Sigmoid colon (tissue), 7 donors: Measurements from ENCODE around the gene PSD. TPM values are rescaled to one million over a fixed set of nuclear protein-coding genes. Genes with fewer than 3 reads are reported as not detected.
A peak's percentile ranks its signal among the peaks of the same experiment; 100 is the strongest.

Experiments used
- DNase-seq: peaks from one replicate; pipeline ENCODE4 v3.0.0-alpha.2; 2019
- H3K27ac ChIP-seq, 4 donors: fragments of 200-600 bp; sonication (generic); one replicate each; pipeline ENCODE4 v1.5.1; 2016 to 2019; ENCODE audit warnings: mild to moderate bottlenecking in 1 of 4
- H3K27me3 ChIP-seq, 3 donors: fragments of 200-600 bp; sonication (generic); one replicate each; pipeline ENCODE4 v1.5.1; 2019; ENCODE audit warnings: mild to moderate bottlenecking in 1 of 3
- H3K36me3 ChIP-seq, 4 donors: fragments of 200-600 bp; sonication (generic); one replicate each; pipeline ENCODE4 v1.5.1; 2016 to 2019
- H3K4me1 ChIP-seq, 4 donors: fragments of 200-600 bp; sonication (generic); one replicate each; pipeline ENCODE4 v1.5.1; 2017 to 2019
- H3K4me3 ChIP-seq, 4 donors: fragments of 200-600 bp; sonication (generic); one replicate each; pipeline ENCODE4 v1.5.1; 2017 to 2019; ENCODE audit warnings: mild to moderate bottlenecking in 2 of 4, moderate library complexity in 1 of 4
- H3K9me3 ChIP-seq, 4 donors: fragments of 200-600 bp in 3 of 4; sonication (generic) in 3 of 4; one replicate each; pipeline versions ENCODE4 v1.5.1 to v1.6.1; 2013 to 2019
- EP300 ChIP-seq, 4 donors: sonication (generic); formaldehyde crosslinking; IDR thresholded peaks; one replicate each; pipeline ENCODE4 v1.6.1; 2017; ENCODE audit warnings: antibody characterized with exemption in 4 of 4
- POLR2A ChIP-seq, 2 donors: fragments of 450-650 bp; IDR thresholded peaks; one replicate each; pipeline ENCODE4 v1.6.1; 2016; ENCODE audit warnings: antibody characterized with exemption in 2 of 2, mild to moderate bottlenecking in 2 of 2, moderate library complexity in 2 of 2
- POLR2AphosphoS5 ChIP-seq, 4 donors: sonication (generic); formaldehyde crosslinking; IDR thresholded peaks; one replicate each; pipeline ENCODE4 v1.6.1; 2017; ENCODE audit warnings: antibody characterized with exemption in 4 of 4
- WGBS, 2 donors: extraction: QIAGEN DNeasy Blood & Tissue Kit; methylation state at CpG; one replicate each; pipeline ENCODE4 v1.1.7; 2013; 5-methylcytosine and 5-hydroxymethylcytosine counted together
- intact Hi-C: fragments of 100-400 bp; cut with DNase I; formaldehyde crosslinking; loops from one replicate; pipeline ENCODE4 v1.15.1; 2023
- polyA plus RNA-seq, 3 donors: library from polyadenylated mRNA; stranded (reverse); fragments of 200-250 nt; gene quantifications; one replicate each; pipeline ENCODE4 v1.2.3, GENCODE V29; 2013
- total RNA-seq, 4 donors: library from RNA; depleted of rRNA; stranded (reverse); fragments of >200 nt; gene quantifications; one replicate each; pipeline ENCODE4 v1.1.0, GENCODE V29; 2016
- TF ChIP-seq, protein P1 (sequence below), 4 experiments: fragments of 450-650 bp in 3 of 4; fragments of 200-600 bp in 1 of 4; IDR thresholded peaks; one replicate each; pipeline ENCODE4 v1.5.1; 2016 to 2019; ENCODE audit warnings: antibody characterized with exemption in 4 of 4, mild to moderate bottlenecking in 3 of 4, moderate library complexity in 2 of 4
- donor health status: healthy with polysubstance abuse.
- donor health status: Bipolar disorder and iron deficiency.
- donor health status: healthy.

PSD gene
- total and polyA plus RNA-seq, 7 donors = 0.69 to 449 (median 343) TPM

DNA sequence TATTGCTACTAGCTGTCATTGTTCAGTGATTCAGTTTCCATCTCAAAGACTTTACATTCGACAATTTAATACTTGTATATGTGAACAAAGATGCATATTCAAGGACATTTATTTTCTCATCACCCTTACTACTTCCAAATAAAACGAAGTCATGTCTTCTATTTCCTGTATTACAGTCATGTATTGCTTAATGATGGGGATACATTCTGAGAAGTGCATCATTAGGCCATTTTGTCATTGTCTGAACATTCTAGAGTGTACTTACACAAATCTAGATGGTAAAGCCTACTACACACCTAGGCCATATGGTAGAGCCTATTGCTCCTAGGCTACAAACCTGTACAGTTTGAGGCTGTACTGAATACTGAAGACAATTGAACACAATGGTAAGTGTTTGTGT is 26.3 kb upstream of the PSD start:
- Histone ChIP-seq H3K36me3 (no peaks in the 10 kb centered on the region), H3K27me3 (no peaks in the 10 kb centered on the region), H3K4me3 (no peak overlapping the region), H3K9me3 (no peaks in the 10 kb centered on the region), H3K4me1 (peaks cover 0 to 6% (median 4%) of the 10 kb centered on the region in 4 donors), H3K27ac (no peak overlapping the region)
- 76 to 80% methylated on average over 2 of the region's 2 CpGs for WGBS, 2 donors
- TF ChIP-seq POLR2AphosphoS5 (IDR thresholded peaks at IDR 0.05) (no peak), EP300 (IDR thresholded peaks at IDR 0.05) (no peak), POLR2A (IDR thresholded peaks at IDR 0.05) (no peak)
- TF ChIP-seq, protein P1, sequence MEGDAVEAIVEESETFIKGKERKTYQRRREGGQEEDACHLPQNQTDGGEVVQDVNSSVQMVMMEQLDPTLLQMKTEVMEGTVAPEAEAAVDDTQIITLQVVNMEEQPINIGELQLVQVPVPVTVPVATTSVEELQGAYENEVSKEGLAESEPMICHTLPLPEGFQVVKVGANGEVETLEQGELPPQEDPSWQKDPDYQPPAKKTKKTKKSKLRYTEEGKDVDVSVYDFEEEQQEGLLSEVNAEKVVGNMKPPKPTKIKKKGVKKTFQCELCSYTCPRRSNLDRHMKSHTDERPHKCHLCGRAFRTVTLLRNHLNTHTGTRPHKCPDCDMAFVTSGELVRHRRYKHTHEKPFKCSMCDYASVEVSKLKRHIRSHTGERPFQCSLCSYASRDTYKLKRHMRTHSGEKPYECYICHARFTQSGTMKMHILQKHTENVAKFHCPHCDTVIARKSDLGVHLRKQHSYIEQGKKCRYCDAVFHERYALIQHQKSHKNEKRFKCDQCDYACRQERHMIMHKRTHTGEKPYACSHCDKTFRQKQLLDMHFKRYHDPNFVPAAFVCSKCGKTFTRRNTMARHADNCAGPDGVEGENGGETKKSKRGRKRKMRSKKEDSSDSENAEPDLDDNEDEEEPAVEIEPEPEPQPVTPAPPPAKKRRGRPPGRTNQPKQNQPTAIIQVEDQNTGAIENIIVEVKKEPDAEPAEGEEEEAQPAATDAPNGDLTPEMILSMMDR (IDR thresholded peaks at IDR 0.05) = no peak
- DNase-seq = no peak
- intact Hi-C loops = no loop called here

DNA sequence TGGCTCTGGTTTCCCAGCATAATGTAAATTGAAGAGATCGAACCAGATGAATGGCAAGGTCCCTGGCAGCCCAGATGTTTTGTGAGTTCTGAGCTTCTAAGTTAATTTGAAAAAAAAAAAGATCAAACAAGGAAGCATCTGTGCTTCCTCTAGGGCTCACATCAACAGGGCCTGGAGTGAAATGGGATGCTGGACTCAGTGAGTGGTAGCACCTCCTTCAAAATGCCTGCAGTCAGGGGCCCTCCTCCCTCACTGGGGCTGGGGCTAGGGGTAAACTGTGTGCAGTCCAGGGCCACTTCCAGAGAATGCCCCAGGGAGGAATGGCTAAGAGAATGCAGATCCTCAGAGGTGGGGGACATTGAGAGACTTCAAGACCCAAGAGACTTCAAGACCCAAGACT is 19.8 kb upstream of the PSD start:
- no peaks in the 10 kb centered on the region for H3K9me3 ChIP-seq
- intact Hi-C loops = no loop called here
- peak; percentile 48 for DNase-seq
- no peaks in the 10 kb centered on the region for H3K4me1 ChIP-seq
- 68 to 92% methylated on average over 1 of the region's 1 CpG for WGBS, 2 donors
- H3K4me3 ChIP-seq = no peak overlapping the region
- TF ChIP-seq POLR2AphosphoS5 (IDR thresholded peaks at IDR 0.05) (no peak), POLR2A (IDR thresholded peaks at IDR 0.05) (no peak)
- TF ChIP-seq, protein P1 (IDR thresholded peaks at IDR 0.05) = no peak
- no peak overlapping the region for H3K27ac ChIP-seq
- peaks cover 0 to 26% (median 5%) of the 10 kb centered on the region in 3 donors for H3K27me3 ChIP-seq
- H3K36me3 ChIP-seq = no peaks in the 10 kb centered on the region

GRCh38 chr10:102437515-102437914 is 18.9 kb upstream of the PSD start:
- WGBS, 2 donors = 93% methylated on average over 3 of the region's 3 CpGs
- H3K27ac ChIP-seq = no peak overlapping the region
- intact Hi-C loops = no loop called here
- H3K4me3 ChIP-seq = no peak overlapping the region
- H3K36me3 ChIP-seq = no peaks in the 10 kb centered on the region
- DNase-seq = no peak
- H3K27me3 ChIP-seq = peaks cover 0 to 28% (median 5%) of the 10 kb centered on the region in 3 donors
- H3K9me3 ChIP-seq = no peaks in the 10 kb centered on the region
- H3K4me1 ChIP-seq = peaks cover 0 to 5% (median 2%) of the 10 kb centered on the region in 4 donors
- TF ChIP-seq, protein P1 (IDR thresholded peaks at IDR 0.05) = no peak
- TF ChIP-seq POLR2A (IDR thresholded peaks at IDR 0.05) (no peak), EP300 (IDR thresholded peaks at IDR 0.05) (no peak), POLR2AphosphoS5 (IDR thresholded peaks at IDR 0.05) (no peak)

GRCh38 chr10:102436312-102436711 is 17.7 kb upstream of the PSD start:
- TF ChIP-seq, protein P1 (IDR thresholded peaks at IDR 0.05) = no peak
- TF ChIP-seq POLR2A (IDR thresholded peaks at IDR 0.05) (no peak), POLR2AphosphoS5 (IDR thresholded peaks at IDR 0.05) (no peak), EP300 (IDR thresholded peaks at IDR 0.05) (no peak)
- peak overlapping the region in 1 of 4 donors; percentile 26 for H3K4me3 ChIP-seq
- 69 to 76% methylated on average over 6 of the region's 6 CpGs for WGBS, 2 donors
- intact Hi-C loops = no loop called here
- H3K9me3 ChIP-seq = no peaks in the 10 kb centered on the region
- no peaks in the 10 kb centered on the region for H3K36me3 ChIP-seq
- H3K4me1 ChIP-seq = peaks cover 0 to 14% (median 10%) of the 10 kb centered on the region in 4 donors
- H3K27me3 ChIP-seq = peaks cover 0 to 28% (median 5%) of the 10 kb centered on the region in 3 donors
- DNase-seq = no peak
- no peak overlapping the region for H3K27ac ChIP-seq
